Inflammatory macrophage (primary cell): ENCODE measurements around the gene TKTL1.

Source experiments
- DNase-seq, 2 donors: peaks; one replicate each; pipeline ENCODE4 v3.0.0-alpha.2; 2020 to 2022

TKTL1 gene

DNA sequence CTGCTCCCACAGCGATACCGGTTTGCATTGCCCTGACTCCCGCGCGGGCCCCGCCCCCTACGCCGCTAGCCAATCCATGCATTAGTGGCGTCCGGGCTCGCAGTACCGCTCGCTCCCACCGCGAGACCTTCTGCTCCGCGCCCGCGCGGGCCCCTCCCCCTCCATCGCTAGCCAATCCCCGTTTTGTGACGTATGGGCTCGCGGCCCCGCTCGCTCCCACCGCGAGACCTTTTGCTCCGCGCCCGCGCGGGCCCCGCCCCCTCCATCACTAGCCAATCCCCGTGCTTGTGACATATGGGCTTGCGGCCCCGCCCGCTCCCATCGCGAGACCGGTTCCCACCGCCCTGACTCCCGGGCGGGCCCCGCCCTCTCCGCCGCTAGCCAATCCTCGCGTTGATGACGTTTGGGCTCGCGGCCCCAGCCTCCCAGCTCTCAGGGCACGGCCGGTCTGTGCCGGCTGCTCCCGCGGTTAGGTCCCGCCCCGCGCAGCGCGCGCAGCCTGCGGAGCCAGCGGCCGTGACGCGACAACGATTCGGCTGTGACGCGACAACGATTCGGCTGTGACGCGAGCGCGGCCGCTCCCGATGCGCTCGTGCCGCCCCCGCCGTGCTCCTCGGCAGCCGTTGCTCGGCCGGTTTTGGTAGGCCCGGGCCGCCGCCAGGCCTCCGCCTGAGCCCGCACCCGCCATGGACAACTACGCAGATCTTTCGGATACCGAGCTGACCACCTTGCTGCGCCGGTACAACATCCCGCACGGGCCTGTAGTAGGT lies 83.4 kb downstream of the TKTL1 start, which contains the start of gene EMD:
Gene EMD (plus strand): TSS at position 497 of the 770 bp plus-strand sequence. CDS start 190 bp downstream, at position 687.
- DNase-seq = peak; percentile 97

DNA sequence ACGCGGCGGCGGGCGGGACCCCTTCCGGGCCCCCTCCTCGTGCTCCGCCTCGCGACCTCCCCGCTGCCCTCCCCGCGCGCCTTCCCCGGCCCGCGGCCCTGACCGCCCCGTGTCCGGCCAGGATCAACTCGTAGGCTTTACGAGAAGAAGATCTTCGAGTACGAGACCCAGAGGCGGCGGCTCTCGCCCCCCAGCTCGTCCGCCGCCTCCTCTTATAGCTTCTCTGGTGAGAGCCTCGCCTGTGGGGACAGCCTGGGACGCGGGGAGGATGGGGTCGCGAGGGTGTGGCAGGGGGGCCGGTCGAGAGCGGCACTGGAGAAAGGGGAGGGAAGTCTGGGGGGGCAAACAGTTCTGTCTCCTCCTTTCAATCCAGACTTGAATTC lies 84.0 kb downstream of the TKTL1 start:
- DNase-seq = no peak
